Measurements from ENCODE around the gene IPPK.

- no peak for TF ChIP-seq POLR2A (IDR thresholded peaks at IDR 0.05; ENCODE audit: low read depth, low read length)
- TF ChIP-seq POLR2AphosphoS5 (IDR thresholded peaks at IDR 0.05; ENCODE audit: low read depth, low read length), result no peak
- no peak for TF ChIP-seq TAF1 (IDR thresholded peaks at IDR 0.05; ENCODE audit: borderline replicate concordance, low read depth, low read length)
Measured at GRCh38 chr9:92638621-92639101, 31.3 kb downstream of the IPPK start.

Data from GM12892 (cell line).